DMS114 treated with DMSO at 0.1 percent for 48 hours (cell line): ENCODE measurements around the gene PLPP7.
"Not testable (repeated sequence)": the region's sequence is repeated elsewhere in the genome, so short reads cannot be mapped to it uniquely, and the experiment has no call there.

Experiments used
- DNase-seq: peaks from one replicate; lab custom pipeline; 2025; ENCODE audit not compliant: unreplicated experiment; lab: John Stamatoyannopoulos, UW

Gene PLPP7

GRCh38 chr9:131289301-131290035 is at the start of gene PLPP7:
Gene PLPP7, plus strand, starts transcription at chr9:131289723. Its CDS starts 275 bp downstream, at chr9:131289998.
- DNase-seq, result peak; percentile 52

DNA sequence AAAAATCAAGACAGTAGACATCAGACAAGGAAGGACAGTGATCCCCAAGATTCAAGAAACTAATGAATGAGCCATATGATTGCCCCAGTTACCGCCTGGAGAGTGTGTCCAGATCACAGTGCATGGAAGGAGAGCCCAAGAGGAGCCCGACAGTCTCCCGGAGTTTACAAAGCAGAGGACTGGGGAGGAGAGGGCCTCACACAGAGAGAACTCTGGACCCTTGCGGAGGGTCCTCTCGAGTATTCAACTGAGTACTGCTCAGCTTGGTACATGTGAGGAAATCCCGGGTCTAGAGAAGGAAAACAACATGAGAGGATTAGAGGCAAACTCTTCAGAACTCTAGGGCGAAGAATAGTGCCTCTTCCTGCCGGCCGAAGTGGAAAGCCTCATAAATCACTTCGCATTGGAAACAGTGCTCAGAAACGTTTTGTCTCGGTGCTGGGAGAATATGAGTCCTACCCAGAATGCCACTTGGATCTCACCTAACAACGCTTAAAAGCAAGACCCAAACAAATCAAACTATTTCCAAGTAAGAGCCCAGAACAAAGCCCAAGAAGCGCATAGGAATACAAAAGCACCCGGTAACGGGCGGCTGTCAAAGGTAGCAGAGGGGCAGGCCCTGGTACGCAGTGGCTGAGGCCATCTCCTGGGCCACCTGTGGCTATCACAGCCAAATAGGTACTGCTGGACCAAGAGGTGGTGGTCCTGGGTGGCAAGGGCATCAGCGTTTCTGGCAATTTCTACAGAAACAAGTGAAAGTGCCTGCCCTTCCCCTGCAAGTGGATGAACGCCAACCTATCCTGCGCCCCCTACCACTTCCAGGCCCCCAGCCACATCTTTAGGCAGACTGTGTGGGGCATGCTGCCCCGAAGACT is 49.2 kb upstream of the PLPP7 start:
- DNase-seq, result no peak

GRCh38 chr9:131244331-131244730 is 45.2 kb upstream of the PLPP7 start:
- DNase-seq, result not testable (repeated sequence)

- no peak for DNase-seq
Observed at GRCh38 chr9:131246618-131247017, 42.9 kb upstream of the PLPP7 start.

DNA sequence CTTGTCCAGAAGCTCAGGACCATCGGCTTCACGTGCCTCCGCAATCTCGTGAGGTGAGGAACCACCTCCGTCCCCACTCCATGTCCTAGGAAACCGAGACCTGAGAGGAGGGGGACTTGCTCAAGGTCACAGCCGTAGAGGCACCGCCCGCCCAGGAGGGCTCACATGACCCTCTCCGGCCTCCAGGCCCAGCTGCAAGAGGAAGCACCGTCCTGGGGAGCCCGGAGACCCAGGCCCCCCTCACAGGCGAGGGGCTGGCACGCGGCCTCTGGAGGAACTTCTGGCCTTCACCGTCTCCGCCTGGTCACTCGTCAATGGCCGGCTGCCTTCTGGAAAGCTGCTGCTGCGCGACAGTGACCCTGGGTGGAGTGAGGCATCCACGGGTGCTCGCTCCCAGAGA is 37.4 kb upstream of the PLPP7 start:
- no peak for DNase-seq

DNA sequence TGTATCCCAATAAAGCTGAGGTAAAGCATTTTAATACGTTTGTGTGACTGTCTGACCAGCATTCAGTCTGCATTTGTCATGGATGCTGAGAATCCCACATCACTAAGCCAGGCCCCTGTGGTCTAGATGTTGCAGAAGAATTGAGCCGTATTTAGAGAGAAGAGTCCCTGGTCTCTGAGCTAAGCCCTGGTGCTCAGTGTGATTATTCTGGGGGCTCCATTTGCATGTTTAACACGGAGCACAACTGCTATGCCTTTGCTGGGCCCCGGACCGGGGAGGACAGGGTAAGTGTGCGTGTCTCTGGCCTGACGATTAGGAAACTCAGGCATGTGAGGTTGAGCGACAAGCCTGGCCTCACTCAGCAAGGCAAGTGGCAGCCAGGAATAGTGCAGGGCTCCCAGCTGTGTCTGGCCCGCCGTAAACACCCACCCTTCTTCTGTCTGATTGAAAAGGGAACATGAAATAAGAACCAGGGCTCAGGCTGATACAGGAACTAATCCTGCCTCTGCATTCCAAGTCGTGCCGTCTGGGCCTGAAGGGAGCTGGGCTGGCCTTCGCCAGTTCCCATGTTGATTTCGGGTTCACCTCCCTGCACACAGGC is 35.5 kb upstream of the PLPP7 start:
- no peak for DNase-seq

GRCh38 chr9:131254626-131255025 is 34.9 kb upstream of the PLPP7 start:
- DNase-seq, result no peak

- no peak for DNase-seq
Observed at GRCh38 chr9:131255676-131256197, 33.8 kb upstream of the PLPP7 start.

DNA sequence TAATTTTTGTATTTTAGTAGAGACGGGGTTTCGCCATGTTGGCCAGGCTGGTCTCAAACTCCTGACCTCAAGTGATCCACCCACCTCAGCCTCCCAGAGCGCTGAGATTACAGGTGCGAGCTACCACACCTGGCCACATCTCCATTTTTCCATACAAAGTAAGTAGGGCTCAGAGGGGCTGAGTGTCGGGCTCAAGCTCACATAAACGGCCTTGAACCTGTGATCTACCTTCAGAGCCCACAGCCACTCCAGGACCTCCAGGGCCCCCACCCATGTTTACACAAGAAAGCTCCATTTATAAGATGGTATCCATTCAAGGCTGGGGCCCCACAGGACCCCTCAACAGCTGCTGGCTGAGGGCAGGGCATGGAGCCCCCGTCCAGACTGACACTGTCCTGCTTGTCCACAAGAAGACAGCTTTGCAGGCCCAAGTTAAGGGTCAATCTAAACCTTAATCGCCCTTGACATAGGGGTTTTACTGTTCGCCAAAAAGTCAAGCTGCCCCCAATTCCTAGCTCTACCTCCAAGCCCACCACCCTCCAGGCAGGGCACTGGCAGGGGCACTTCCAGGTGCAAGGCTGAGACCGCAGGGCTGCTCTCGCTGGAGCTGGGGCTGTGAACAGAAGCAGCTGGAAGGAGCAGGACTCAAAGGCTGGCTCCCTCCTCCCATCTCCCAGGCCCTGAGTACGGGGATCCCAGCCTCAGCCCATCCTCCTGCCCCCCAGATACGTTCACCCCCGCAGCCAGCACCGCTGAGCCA is 32.1 kb upstream of the PLPP7 start:
- DNase-seq, result no peak

DNA sequence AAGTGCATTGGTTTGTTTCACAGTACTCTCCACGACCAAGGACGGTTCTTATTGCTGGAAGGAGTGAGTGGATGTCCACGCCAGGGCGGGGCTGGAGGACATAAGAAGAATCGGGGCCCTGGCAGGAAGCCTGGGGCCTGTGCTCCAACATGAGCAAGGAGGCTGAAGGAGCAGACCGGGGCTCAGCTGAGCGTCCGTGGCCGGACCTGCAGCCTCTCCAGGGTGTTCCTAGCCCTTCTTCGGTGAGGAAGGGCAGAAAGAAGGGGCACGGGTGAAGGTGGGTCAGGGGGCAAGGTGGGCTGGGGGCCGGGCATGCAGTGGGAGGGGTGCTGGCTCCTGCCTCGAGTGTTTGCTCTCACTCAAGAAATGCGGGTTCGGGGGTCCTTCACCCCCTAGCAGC is 31.3 kb upstream of the PLPP7 start:
- no peak for DNase-seq

DNA sequence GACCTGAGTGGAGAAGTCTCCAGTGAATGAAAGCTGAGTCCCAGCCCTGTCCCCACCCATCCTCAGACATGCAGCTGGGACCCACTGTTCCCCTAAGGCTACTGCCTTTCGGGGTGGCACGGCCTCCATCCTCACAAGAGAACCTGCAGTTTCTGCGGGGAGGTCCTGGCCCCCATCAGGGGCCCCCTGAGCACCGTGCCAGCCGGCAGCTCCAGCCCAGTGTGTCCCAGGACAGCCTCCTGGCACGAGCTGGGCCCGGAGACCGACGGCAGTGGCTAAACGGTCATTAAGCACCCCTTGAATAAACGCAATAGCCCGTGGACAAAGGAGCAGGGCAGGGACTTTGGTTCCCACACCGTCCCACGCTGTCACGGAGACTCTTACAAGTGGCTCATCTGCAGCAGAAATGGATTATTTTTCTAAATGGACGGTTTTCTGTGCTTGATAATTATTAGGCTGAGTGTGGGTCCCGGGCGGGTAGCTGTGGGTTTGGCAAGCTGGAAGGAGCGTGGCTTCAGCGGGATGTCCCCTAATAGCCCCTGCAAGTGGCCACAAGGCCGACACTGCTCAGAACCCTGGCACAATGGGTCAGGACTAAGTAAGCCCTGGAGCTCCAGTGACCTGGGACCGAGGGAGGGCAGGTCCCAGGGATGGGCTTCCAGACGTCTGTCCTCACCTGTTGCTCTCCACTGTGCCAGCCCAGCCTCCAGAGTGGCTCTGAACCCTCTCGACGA is 30.7 kb upstream of the PLPP7 start:
- no peak for DNase-seq

GRCh38 chr9:131259432-131259898 is 30.1 kb upstream of the PLPP7 start:
- DNase-seq, result no peak

GRCh38 chr9:131259916-131260597 is 29.5 kb upstream of the PLPP7 start:
- no peak for DNase-seq

GRCh38 chr9:131260751-131261452 is 28.6 kb upstream of the PLPP7 start:
- no peak for DNase-seq

- DNase-seq, result no peak
Observed at GRCh38 chr9:131262327-131263032, 27.0 kb upstream of the PLPP7 start.

DNA sequence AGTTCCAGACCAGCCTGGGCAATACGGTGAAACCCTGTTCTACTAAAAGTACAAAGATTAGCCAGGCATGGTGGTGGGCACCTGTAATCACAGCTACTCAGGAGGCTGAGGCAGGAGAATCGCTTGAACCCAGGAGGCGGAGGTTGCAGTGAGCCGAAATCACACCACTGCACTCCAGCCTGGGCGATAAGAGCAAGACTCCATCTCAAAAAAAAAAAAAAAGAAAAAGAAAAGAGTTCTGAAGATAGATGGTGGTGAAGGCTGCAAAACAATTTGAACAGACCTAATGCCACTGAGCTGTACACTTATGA is 26.5 kb upstream of the PLPP7 start:
- not testable (repeated sequence) for DNase-seq

GRCh38 chr9:131263701-131264100 is 25.8 kb upstream of the PLPP7 start:
- no peak for DNase-seq

- DNase-seq, result no peak
Observed at GRCh38 chr9:131264231-131264630, 25.3 kb upstream of the PLPP7 start.
